HG03571 (cell line): ENCODE results near the gene ZNF217.
"Not testable (repeated sequence)": the region's sequence is repeated elsewhere in the genome, so short reads cannot be mapped to it uniquely, and the experiment has no call there.

Experiments used
- ATAC-seq: cut with Tn5 transposase; IDR thresholded peaks from one replicate; pipeline ENCODE4 v1.9.1; 2021; ENCODE audit not compliant: unreplicated experiment

ZNF217 gene

GRCh38 chr20:53584550-53584913 lies 9.1 kb downstream of the ZNF217 start:
- not testable (repeated sequence) for ATAC-seq

GRCh38 chr20:53583660-53584549 lies 9.7 kb downstream of the ZNF217 start:
- ATAC-seq = not testable (repeated sequence)

- no peak for ATAC-seq
Measured at GRCh38 chr20:53582574-53583351, 10.9 kb downstream of the ZNF217 start.

GRCh38 chr20:53582251-53582570 lies 11.4 kb downstream of the ZNF217 start:
- no peak for ATAC-seq

GRCh38 chr20:53581444-53582250 lies 12.0 kb downstream of the ZNF217 start:
- no peak for ATAC-seq

GRCh38 chr20:53580376-53581111 lies 13.1 kb downstream of the ZNF217 start:
- ATAC-seq = no peak

- ATAC-seq = no peak
Measured at GRCh38 chr20:53579581-53580375, 13.9 kb downstream of the ZNF217 start.

- no peak for ATAC-seq
Measured at GRCh38 chr20:53579266-53579580, 14.4 kb downstream of the ZNF217 start.

GRCh38 chr20:53578492-53579222 lies 15.0 kb downstream of the ZNF217 start:
- ATAC-seq = no peak

GRCh38 chr20:53576586-53577318 lies 16.9 kb downstream of the ZNF217 start:
- no peak for ATAC-seq

GRCh38 chr20:53576195-53576580 lies 17.5 kb downstream of the ZNF217 start:
- ATAC-seq = no peak

GRCh38 chr20:53575481-53576194 lies 18.0 kb downstream of the ZNF217 start:
- ATAC-seq = no peak

- no peak for ATAC-seq
Measured at GRCh38 chr20:53574819-53575218, 18.8 kb downstream of the ZNF217 start.

- ATAC-seq = no peak
Measured at GRCh38 chr20:53574259-53574789, 19.3 kb downstream of the ZNF217 start.

- no peak for ATAC-seq
Measured at GRCh38 chr20:53571555-53572286, 21.9 kb downstream of the ZNF217 start.

GRCh38 chr20:53570446-53571276 lies 23.0 kb downstream of the ZNF217 start:
- no peak for ATAC-seq
